IPS-15b (cell line): ENCODE measurements around the gene PIGBOS1.
"Not testable (repeated sequence)": the region's sequence is repeated elsewhere in the genome, so short reads cannot be mapped to it uniquely, and the experiment has no call there.

Experiments used
- H3K27me3 ChIP-seq: one replicate; pipeline ENCODE4 v1.6.1; 2013; ENCODE audit warnings: low read length; ENCODE audit not compliant: control insufficient read depth, insufficient read depth
- H3K36me3 ChIP-seq: one replicate; pipeline ENCODE4 v1.6.1; 2013; ENCODE audit warnings: low read length; ENCODE audit not compliant: control insufficient read depth, insufficient read depth
- H3K4me1 ChIP-seq: one replicate; pipeline ENCODE4 v1.6.1; 2013; ENCODE audit warnings: mild to moderate bottlenecking, low read length; ENCODE audit not compliant: control insufficient read depth, insufficient read depth
- H3K4me3 ChIP-seq: one replicate; pipeline ENCODE4 v1.5.1; 2013; ENCODE audit warnings: low read depth, low read length
- H3K9ac ChIP-seq: one replicate; pipeline ENCODE4 v1.6.1; 2013; ENCODE audit warnings: low read depth, mild to moderate bottlenecking, low read length
- H3K9me3 ChIP-seq: one replicate; pipeline ENCODE4 v1.6.1; 2013; ENCODE audit warnings: mild to moderate bottlenecking, low read length; ENCODE audit not compliant: control insufficient read depth, insufficient read depth

PIGBOS1 gene

GRCh38 chr15:55289746-55290527, 29.0 kb downstream of the PIGBOS1 start, which contains the start of gene RAB27A:
Gene RAB27A, minus strand, starts transcription at chr15:55289813. Its CDS starts 54,879 bp downstream, at chr15:55234934.
- no peaks in the 10 kb centered on the region for H3K9me3 ChIP-seq
- peak within 1 kb of the TSS; percentile 54 for H3K9ac ChIP-seq
- no peaks in the 10 kb centered on the region for H3K36me3 ChIP-seq
- H3K4me1 ChIP-seq = peaks cover 6% of the 10 kb centered on the region
- H3K4me3 ChIP-seq = peak within 1 kb of the TSS; percentile 86
- H3K27me3 ChIP-seq = peaks cover 3% of the 10 kb centered on the region

GRCh38 chr15:55289011-55289745, 29.7 kb downstream of the PIGBOS1 start:
- Histone ChIP-seq H3K36me3 (no peaks in the 10 kb centered on the region), H3K4me3 (peak overlapping the region; percentile 86), H3K9me3 (no peaks in the 10 kb centered on the region), H3K4me1 (peaks cover 6% of the 10 kb centered on the region), H3K27me3 (peaks cover 3% of the 10 kb centered on the region), H3K9ac (no peak overlapping the region)

DNA sequence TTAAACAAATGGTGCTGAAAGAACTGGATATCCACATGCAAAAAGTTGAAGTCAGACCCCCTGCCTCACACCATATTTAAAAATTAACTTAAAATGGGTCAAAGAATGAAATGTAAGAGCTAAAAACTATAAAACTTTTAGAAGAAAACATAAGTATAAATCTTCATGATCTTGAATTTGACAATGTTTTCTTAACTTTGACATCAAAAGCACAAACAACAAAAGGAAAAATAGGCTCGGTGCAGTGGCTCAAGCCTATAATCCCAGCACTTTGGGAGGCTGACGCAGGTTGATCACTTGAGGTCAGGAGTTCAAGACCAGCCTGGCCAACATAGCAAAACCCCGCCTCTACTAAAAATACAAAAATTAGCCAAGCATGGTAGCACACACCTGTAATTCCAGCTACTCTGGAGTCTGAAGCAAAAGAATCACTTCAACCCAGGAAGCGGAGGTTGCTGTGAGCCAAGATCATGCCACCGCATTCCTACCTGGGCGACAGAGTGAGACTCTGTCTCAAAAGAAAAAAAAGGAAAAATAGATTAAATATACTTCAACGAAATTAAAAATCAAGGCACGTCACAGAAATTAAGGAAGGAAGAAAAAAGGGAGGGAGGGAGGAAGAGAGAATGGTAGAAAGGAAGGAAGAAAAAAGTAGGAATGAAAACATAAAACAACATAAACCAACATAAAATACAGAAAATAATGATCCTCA, 30.8 kb downstream of the PIGBOS1 start:
- Histone ChIP-seq H3K4me1 (peaks cover 6% of the 10 kb centered on the region), H3K9ac (no peak overlapping the region), H3K27me3 (peaks cover 3% of the 10 kb centered on the region), H3K4me3 (no peak overlapping the region), H3K9me3 (no peaks in the 10 kb centered on the region), H3K36me3 (no peaks in the 10 kb centered on the region)

- H3K36me3 ChIP-seq, H3K27me3 ChIP-seq, H3K4me1 ChIP-seq, H3K9ac ChIP-seq, H3K4me3 ChIP-seq, H3K9me3 ChIP-seq: not testable (repeated sequence)
These were observed 32.3 kb downstream of the PIGBOS1 start for GRCh38 chr15:55286442-55287189.

DNA sequence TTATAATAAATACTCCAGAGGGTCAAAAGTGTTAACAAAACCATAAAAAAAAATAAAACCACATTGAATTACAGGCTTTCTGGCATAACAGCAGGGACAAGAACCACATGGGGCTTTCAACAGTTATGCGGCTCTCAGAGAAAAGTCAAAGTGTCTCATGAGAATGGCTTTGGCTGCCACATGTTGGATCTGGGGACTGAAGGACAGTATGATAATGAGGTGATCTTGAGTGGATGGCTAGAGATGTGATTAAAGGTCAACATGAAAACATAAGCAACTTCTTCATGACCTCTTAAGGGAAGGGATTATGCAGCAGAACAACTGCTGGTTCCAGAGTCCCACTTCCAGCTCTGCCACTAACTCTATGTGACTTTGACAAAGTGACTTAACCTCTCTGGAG, 34.5 kb downstream of the PIGBOS1 start:
- Histone ChIP-seq H3K36me3 (no peaks in the 10 kb centered on the region), H3K9ac (no peak overlapping the region), H3K4me1 (peaks cover 2% of the 10 kb centered on the region), H3K9me3 (no peaks in the 10 kb centered on the region), H3K4me3 (no peak overlapping the region), H3K27me3 (no peaks in the 10 kb centered on the region)

DNA sequence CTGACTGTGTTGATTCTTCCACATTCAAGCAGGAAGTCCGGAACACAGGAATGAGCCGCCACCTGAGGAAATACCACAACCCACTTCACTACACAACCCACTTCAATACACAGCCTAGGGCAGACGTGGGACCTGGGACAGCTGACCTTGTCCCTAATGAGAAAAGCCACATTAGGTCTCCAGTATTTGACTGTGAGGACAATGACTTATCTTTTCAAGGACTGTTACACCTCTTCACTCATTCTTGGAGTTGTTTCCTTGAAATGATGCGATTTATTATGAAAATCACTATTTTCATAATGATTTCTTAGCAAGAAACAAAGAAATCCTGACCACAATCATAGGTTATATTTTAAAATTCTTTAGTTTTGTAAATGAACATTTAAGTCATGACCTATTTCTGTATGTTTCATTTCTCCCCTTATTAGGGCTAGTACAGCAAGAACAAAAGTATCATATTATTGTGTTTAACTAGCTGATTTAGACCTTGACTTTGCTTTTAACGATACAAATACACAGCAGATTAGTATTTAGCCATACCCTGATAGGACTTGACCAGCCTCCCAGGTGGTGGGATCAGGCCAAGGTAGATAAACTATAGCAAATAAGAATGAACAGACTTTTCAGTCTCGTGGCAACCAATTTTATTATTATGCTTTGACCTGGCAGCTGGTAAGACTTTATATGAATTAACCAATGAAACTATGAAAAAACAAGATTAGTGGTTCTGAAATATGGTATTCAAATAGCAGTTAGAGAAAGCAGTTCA, 35.4 kb downstream of the PIGBOS1 start:
- Histone ChIP-seq H3K9me3 (no peaks in the 10 kb centered on the region), H3K27me3 (no peaks in the 10 kb centered on the region), H3K36me3 (no peaks in the 10 kb centered on the region), H3K4me1 (no peaks in the 10 kb centered on the region), H3K9ac (no peak overlapping the region), H3K4me3 (no peak overlapping the region)

GRCh38 chr15:55282284-55282833, 36.6 kb downstream of the PIGBOS1 start:
- H3K9ac ChIP-seq = no peak overlapping the region
- H3K36me3 ChIP-seq = no peaks in the 10 kb centered on the region
- no peaks in the 10 kb centered on the region for H3K9me3 ChIP-seq
- no peaks in the 10 kb centered on the region for H3K4me1 ChIP-seq
- no peaks in the 10 kb centered on the region for H3K27me3 ChIP-seq
- H3K4me3 ChIP-seq = no peak overlapping the region

- H3K4me3 ChIP-seq = no peak overlapping the region
- H3K4me1 ChIP-seq = no peaks in the 10 kb centered on the region
- no peaks in the 10 kb centered on the region for H3K36me3 ChIP-seq
- no peaks in the 10 kb centered on the region for H3K27me3 ChIP-seq
- no peaks in the 10 kb centered on the region for H3K9me3 ChIP-seq
- H3K9ac ChIP-seq = no peak overlapping the region
These were observed 37.2 kb downstream of the PIGBOS1 start for GRCh38 chr15:55281517-55282228.

- H3K9me3 ChIP-seq, H3K36me3 ChIP-seq, H3K4me3 ChIP-seq, H3K9ac ChIP-seq, H3K27me3 ChIP-seq, H3K4me1 ChIP-seq: not testable (repeated sequence)
These were observed 38.3 kb downstream of the PIGBOS1 start for GRCh38 chr15:55280589-55280988.

- no peaks in the 10 kb centered on the region for H3K36me3 ChIP-seq
- H3K27me3 ChIP-seq = no peaks in the 10 kb centered on the region
- no peak overlapping the region for H3K4me3 ChIP-seq
- no peak overlapping the region for H3K9ac ChIP-seq
- H3K9me3 ChIP-seq = no peaks in the 10 kb centered on the region
- no peaks in the 10 kb centered on the region for H3K4me1 ChIP-seq
These were observed 39.1 kb downstream of the PIGBOS1 start for GRCh38 chr15:55279746-55280351.
